MM.1S (cell line): ENCODE measurements around the gene ADAMTS12.

ENCODE experiments used
- CTCF ChIP-seq: fragments of 300-600 bp; sonication (generic); IDR thresholded peaks from 2 replicates; pipeline ENCODE4 v1.5.1; 2016; ENCODE audit warnings: antibody characterized with exemption, low read length, mixed read lengths
- EZH2phosphoT487 ChIP-seq: fragments of 300-600 bp; sonication (generic); IDR thresholded peaks from 2 replicates; pipeline ENCODE4 v1.6.1; 2018; ENCODE audit warnings: antibody characterized with exemption, low read length

DNA sequence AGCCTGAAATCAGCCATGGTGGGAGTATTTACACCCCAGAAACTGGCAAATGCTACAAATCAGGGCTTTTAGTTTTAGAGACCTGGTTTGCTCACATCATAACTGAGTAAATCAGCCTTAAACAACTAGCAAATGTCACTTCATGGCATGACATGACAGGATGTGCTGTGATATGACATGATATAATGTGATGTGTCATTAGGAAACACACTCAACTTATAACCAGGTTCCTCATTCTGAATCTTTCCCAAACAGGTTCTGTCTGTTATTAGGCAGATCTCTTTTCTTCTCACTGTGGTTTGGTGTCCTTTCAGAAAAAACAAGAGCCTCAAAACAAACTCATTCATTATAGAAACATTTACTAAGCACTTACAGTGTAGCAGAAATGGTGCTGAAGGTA is 90.5 kb downstream of the ADAMTS12 start:
- TF ChIP-seq EZH2phosphoT487 (no peak), CTCF (no peak)
